Erythroblast (primary cell): ENCODE results near the gene STK17B.

Experiments
- DNase-seq, 2 experiments: peaks; one replicate each; lab custom pipeline; 2025; lab: John Stamatoyannopoulos, UW
- GATA1 ChIP-seq: IDR thresholded peaks from 2 replicates; pipeline ENCODE4 v1.6.1; 2011; ENCODE audit warnings: low read depth, mild to moderate bottlenecking, control low read depth, low read length, moderate library complexity
- POLR2A ChIP-seq: IDR thresholded peaks from 2 replicates; pipeline ENCODE4 v1.6.1; 2011; ENCODE audit warnings: mild to moderate bottlenecking, low read length

The STK17B gene

GRCh38 chr2:196173505-196173904, 2.1 kb upstream of the STK17B start:
- TF ChIP-seq POLR2A (no peak), GATA1 (no peak)
- DNase-seq: no peak

GRCh38 chr2:196172951-196173350, 1.6 kb upstream of the STK17B start:
- no peak for DNase-seq
- no peak for TF ChIP-seq GATA1
- no peak for TF ChIP-seq POLR2A

DNA sequence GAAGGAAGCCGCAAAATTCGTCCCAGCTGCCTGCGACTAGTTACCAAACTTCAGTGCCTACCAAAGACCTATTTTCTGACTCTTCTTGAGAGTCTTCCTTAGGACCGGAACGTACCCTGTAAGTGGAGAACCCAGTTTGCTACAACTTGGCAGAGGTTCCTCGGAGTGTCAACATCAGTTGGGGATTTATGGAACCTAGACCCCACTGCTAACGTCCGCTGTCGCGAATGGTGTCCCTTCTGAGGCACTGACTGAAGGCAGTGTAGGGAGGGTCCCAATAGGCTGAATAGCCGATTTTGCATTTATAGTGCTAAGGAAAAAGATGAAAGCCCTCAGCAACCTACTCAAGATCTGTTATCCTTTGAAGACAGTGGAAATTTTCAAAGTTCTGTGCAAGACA, 568 bp upstream of the STK17B start:
- no peak for DNase-seq
- no peak for TF ChIP-seq POLR2A
- no peak for TF ChIP-seq GATA1

GRCh38 chr2:196170606-196171247, 651 bp downstream of the STK17B start:
- peak; percentile 49 to 69 for DNase-seq
- TF ChIP-seq POLR2A (no peak), GATA1 (no peak)

DNA sequence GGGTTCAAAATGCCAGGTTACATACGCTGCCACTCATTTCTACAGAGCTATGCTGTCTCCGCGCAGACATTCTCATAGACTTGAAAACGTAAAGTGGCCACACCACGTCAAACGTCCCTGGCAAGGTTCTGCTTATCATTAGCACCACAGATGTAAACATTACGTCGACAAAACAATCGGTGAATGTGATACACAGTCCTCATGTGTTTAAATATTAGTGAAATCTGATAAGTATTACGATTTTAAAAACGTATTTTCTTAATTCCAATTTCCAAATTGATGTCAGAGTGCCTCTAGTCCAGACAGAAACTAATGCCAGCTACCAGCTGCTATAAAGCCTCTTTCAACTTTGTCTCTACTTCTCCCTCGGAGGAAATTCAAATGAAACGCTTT, 1.2 kb downstream of the STK17B start:
- TF ChIP-seq POLR2A: peak; percentile 89
- no peak for TF ChIP-seq GATA1
- DNase-seq: peak; percentile 86 to 88

DNA sequence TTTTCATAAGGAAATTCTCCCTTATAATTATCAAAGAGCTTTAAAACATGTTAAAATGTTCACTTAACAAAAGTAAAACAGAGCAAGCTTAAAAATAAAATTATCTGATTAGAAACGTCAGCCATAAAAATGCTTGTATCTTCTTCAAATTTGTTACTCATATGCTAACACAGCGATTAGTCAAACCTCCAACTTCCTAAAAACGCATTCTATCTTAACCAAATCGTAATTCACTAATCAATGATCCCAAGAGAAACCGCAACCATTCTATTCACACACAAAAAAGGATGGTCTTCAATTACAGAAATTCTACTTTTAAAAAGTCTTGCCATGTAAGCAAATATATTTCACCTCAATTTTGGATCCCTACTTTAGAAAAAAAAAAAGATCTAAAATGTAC, 1.9 kb downstream of the STK17B start:
- DNase-seq: peak in 1 of 2 experiments; percentile 43
- TF ChIP-seq GATA1: no peak
- no peak for TF ChIP-seq POLR2A

DNA sequence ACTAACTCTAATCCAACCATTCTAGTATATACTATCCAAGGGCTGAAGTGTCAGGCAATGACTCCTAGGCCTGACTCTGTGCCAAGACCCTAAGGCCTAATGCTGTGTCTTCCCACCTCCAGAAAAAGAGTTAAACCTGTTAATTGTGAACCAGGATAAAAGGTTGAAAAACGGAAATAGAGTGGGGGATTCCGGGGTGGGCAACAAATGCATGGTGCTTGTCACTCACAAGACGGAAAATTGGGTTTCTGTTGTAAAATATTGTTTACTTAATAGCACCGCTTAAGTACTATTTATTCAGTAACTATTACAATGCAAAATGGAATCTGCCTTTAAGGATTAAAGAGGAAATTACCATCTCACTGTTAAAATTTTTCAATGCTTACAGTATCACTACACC, 3.2 kb downstream of the STK17B start:
- TF ChIP-seq POLR2A: no peak
- DNase-seq: no peak

- TF ChIP-seq POLR2A: no peak
- TF ChIP-seq GATA1: no peak
- no peak for DNase-seq
Observed at GRCh38 chr2:196167666-196168065, 3.7 kb downstream of the STK17B start.

DNA sequence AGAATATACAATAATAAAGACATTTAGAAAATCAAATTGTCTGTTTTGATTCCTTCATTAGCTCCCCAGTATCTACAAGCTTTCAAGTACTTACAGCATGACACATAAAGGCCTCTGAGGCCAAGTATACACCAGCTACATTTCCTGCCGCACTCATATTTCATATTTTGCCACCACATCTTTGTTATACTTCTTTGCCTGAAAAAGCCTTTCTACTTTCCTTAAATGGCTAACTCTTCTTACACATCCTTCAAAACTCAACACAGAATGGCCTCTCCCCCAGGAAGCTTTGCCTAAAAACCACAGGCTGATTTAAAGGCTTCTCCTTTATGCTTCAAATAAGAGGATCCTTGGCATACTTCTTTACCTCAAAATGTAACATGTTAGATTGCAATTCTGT, 4.5 kb downstream of the STK17B start:
- DNase-seq: peak; percentile 8 to 12
- no peak for TF ChIP-seq GATA1
- no peak for TF ChIP-seq POLR2A

- no peak for TF ChIP-seq GATA1
- TF ChIP-seq POLR2A: no peak
- no peak for DNase-seq
Observed at GRCh38 chr2:196165016-196165415, 6.4 kb downstream of the STK17B start.

GRCh38 chr2:196163285-196163684, 8.1 kb downstream of the STK17B start:
- TF ChIP-seq GATA1 (no peak), POLR2A (no peak)
- DNase-seq: no peak

DNA sequence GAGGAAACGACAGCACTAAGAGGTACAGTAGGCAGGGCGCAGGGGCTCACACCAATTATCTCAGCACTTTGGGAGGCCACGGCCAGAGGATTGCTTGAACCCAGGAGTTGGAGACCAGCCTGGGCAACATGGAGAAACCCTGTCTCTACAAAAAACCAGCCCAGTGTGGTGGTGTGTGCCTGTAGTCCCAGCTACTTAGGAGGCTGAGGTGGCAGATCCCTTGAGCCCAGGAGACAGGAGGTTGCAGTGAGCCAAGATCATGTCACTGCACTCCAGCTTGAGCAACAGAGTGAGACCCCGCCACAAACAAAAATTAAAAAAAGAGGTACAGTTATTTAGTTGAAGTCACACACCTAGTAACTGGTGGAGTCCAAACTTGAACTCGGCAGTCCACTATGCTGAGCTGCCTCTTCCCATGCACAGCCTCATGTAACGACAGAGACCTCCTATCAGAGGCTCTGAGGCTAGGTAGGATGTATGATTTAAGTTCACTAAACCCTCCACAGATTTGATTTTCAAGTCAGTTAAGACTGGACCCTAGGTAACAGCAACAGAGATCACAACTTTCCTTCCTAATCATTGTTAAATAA, 8.7 kb downstream of the STK17B start:
- DNase-seq: no peak
- TF ChIP-seq GATA1: no peak
- TF ChIP-seq POLR2A: no peak

DNA sequence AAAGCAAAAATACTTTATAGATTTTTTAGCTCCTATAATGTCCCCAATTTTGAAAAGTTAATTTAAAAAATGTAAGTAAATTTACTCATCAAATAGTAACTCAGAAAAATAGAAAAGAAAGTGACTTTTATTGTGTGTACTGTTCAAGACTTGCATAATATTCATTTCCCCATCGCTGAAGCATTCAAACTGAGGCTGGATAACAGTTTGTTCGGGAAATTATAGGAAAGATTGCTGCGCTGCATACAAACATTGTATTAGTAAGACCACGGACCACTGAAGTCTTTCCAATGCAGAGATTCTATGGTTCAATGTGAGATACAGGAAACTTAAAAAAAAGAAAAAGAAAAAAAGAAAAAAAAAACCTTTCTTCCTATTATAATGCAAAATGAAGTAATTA, 10.4 kb downstream of the STK17B start:
- TF ChIP-seq GATA1: no peak
- no peak for TF ChIP-seq POLR2A
- DNase-seq: no peak

DNA sequence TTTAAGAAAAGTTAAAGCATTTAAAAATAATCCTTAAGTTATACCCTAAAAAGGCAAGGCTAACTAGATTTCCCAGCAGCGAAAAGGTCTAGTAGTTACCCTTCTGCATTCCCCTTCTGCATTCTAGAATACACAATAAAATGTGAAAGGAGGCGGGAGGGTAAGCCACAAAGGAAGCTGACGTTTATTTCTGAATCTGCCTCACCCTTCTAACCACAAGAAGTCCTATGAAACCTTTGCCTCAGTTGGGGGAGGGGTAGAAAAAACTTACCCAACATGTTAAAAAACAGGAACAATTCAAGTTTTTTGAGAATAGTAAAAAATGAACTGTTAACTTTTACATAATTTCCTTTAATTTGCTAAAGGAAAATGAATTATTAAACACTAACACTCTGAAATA, 11.3 kb downstream of the STK17B start:
- DNase-seq: peak; percentile 35 to 52
- TF ChIP-seq POLR2A (no peak), GATA1 (no peak)

GRCh38 chr2:196159221-196159892, 12.0 kb downstream of the STK17B start:
- TF ChIP-seq GATA1 (no peak), POLR2A (no peak)
- no peak for DNase-seq
